AG04450 (cell line): ENCODE results near the gene ZBTB49. TPM values are rescaled to one million over a fixed set of nuclear protein-coding genes. Genes with fewer than 3 reads are reported as not detected.
"Not testable (repeated sequence)": the region's sequence is repeated elsewhere in the genome, so short reads cannot be mapped to it uniquely, and the experiment has no call there.

ENCODE experiments used
- CTCF ChIA-PET: fragments of 300-600, 350-600 bp; formaldehyde crosslinking; extraction: SDS; loops from one replicate; lab custom pipeline; 2022; ENCODE audit warnings: antibody characterized with exemption, inconsistent platforms; lab: Charles Lee
- POLR2A ChIA-PET: fragments of 350-600 bp; formaldehyde crosslinking; extraction: SDS; loops from one replicate; lab custom pipeline; 2021; ENCODE audit warnings: antibody characterized with exemption, inconsistent platforms; lab: Yijun Ruan, JAX
- DNase-seq: peaks from one replicate; pipeline ENCODE4 v3.0.0-alpha.2; 2011; ENCODE audit warnings: low read depth, low spot score
- H3K27ac ChIP-seq: one replicate; pipeline ENCODE4 v1.5.1; 2012; ENCODE audit warnings: low read depth, low read length, control low read depth
- H3K27me3 ChIP-seq: one replicate; pipeline ENCODE4 v1.6.0; 2012; ENCODE audit warnings: low read length; ENCODE audit not compliant: control insufficient read depth, insufficient read depth
- H3K4me3 ChIP-seq: 2 replicates; pipeline ENCODE4 v1.5.1; 2011; ENCODE audit warnings: mild to moderate bottlenecking, low read depth, low read length, control low read depth
- H3K9me3 ChIP-seq: 2 replicates; pipeline ENCODE4 v1.5.1; 2012; ENCODE audit warnings: low read length; ENCODE audit not compliant: control insufficient read depth, insufficient read depth
- CTCF ChIP-seq: IDR thresholded peaks from 2 replicates; pipeline ENCODE4 v1.5.1; 2011; ENCODE audit warnings: low read depth, low read length, control low read depth, inconsistent platforms
- polyA plus RNA-seq: library from polyadenylated mRNA; depleted of rRNA; stranded (reverse); fragments of >200 nt; gene quantifications from 2 replicates; pipeline ENCODE4 v1.2.3, GENCODE V29; 2011

ZBTB49 gene
- polyA plus RNA-seq, 1 experiment = 3.9 TPM

- H3K4me3 ChIP-seq = no peak overlapping the region
- POLR2A ChIA-PET = no interaction called here
- H3K27ac ChIP-seq = no peak overlapping the region
- no peak for DNase-seq
- H3K9me3 ChIP-seq = no peaks in the 10 kb centered on the region; the same call in 1 of the 2 replicates
- peaks cover 23% of the 10 kb centered on the region for H3K27me3 ChIP-seq
- CTCF ChIA-PET = no interaction called here
- no peak for TF ChIP-seq CTCF
Measured at GRCh38 chr4:4344915-4345527, 55.0 kb downstream of the ZBTB49 start.

- POLR2A ChIA-PET = no interaction called here
- no peak overlapping the region for H3K27ac ChIP-seq
- H3K27me3 ChIP-seq = peaks cover 12% of the 10 kb centered on the region
- CTCF ChIA-PET = no interaction called here
- no peak for TF ChIP-seq CTCF
- no peak overlapping the region for H3K4me3 ChIP-seq
- no peak for DNase-seq
- H3K9me3 ChIP-seq = no peaks in the 10 kb centered on the region; the same call in 1 of the 2 replicates
Measured at GRCh38 chr4:4347585-4347984, 57.5 kb downstream of the ZBTB49 start.

- H3K4me3 ChIP-seq, H3K27me3 ChIP-seq, POLR2A ChIA-PET, DNase-seq, H3K9me3 ChIP-seq, H3K27ac ChIP-seq: not testable (repeated sequence)
- CTCF ChIA-PET = interaction anchor here (1.6 kb wide), 1 partner anchor 88 kb away, joined by 4 read pairs; no protein-coding TSS in a partner anchor
Measured at GRCh38 chr4:4348585-4348984, 58.5 kb downstream of the ZBTB49 start.

- DNase-seq = no peak
- TF ChIP-seq CTCF = no peak
- Histone ChIP-seq H3K27ac (no peak overlapping the region), H3K9me3 (no peaks in the 10 kb centered on the region; the same call in 1 of the 2 replicates), H3K27me3 (peaks cover 6% of the 10 kb centered on the region), H3K4me3 (no peak overlapping the region)
- POLR2A ChIA-PET = no interaction called here
- CTCF ChIA-PET = interaction anchor here (1.6 kb wide), 1 partner anchor 90 kb away, joined by 4 read pairs; no protein-coding TSS in a partner anchor
Measured at GRCh38 chr4:4349867-4350266, 59.8 kb downstream of the ZBTB49 start.

GRCh38 chr4:4350909-4351308 is 60.9 kb downstream of the ZBTB49 start:
- ChIA-PET POLR2A (no interaction called here), CTCF (no interaction called here)
- Histone ChIP-seq H3K27me3 (peaks cover 3% of the 10 kb centered on the region), H3K4me3 (no peak overlapping the region), H3K27ac (no peak overlapping the region), H3K9me3 (no peaks in the 10 kb centered on the region; the same call in 1 of the 2 replicates)
- DNase-seq = no peak
- TF ChIP-seq CTCF = no peak
